GM12865 (cell line): ENCODE results near the gene BZW2.
"Not testable (repeated sequence)": the region's sequence is repeated elsewhere in the genome, so short reads cannot be mapped to it uniquely, and the experiment has no call there.

Source experiments
- DNase-seq: peaks from one replicate; pipeline ENCODE4 v3.0.0; 2010; ENCODE audit warnings: low read depth
- H3K4me3 ChIP-seq: 2 replicates; pipeline ENCODE4 v1.5.1; 2011; ENCODE audit warnings: mild to moderate bottlenecking, low read depth, low read length, control low read depth
- TF ChIP-seq, protein P1 (sequence below): IDR thresholded peaks from 2 replicates; pipeline ENCODE4 v1.5.1; 2011; ENCODE audit warnings: low read length, control low read depth, low read depth, inconsistent platforms; ENCODE audit not compliant: insufficient read depth; ENCODE audit errors: missing control alignments

BZW2 gene

DNA sequence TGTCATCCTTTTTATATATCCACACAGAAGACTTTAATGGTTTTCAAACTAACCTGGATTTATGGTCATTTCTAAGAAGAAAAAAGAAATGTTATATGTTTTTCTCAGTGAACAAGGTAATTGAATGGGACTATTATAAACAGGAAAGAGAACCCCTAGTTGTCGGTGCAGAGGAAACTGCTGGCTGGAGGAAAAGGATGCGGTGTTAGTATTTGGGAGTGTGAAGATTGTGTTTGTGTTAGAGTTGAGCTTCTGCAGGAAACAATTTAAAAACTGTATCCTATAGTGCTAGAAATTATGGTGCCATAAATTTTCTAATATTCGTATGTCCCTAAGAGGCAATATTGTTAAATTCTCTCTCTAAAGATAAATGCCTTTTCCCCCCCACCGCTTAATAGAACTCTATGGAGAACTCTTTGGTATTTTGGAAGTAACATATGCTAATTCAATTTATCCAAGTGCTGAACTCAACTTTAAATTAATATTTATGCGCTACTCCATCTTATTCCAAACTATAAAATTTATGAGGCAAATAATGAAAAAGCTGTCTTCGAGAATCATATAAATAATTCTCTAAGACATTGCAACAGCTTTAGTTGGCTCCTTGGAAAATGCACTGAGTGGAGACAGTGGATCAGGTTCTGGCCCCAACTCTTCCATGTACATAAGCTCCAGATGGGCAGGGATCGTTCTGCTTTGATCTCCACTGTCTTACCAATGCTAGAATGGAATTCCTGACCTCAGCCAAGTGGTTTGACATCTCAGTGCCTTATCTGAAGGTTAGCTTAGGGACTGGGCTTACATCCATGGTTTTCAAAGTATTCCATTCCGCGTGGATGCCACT lies 5.6 kb downstream of the BZW2 start:
- TF ChIP-seq, protein P1, sequence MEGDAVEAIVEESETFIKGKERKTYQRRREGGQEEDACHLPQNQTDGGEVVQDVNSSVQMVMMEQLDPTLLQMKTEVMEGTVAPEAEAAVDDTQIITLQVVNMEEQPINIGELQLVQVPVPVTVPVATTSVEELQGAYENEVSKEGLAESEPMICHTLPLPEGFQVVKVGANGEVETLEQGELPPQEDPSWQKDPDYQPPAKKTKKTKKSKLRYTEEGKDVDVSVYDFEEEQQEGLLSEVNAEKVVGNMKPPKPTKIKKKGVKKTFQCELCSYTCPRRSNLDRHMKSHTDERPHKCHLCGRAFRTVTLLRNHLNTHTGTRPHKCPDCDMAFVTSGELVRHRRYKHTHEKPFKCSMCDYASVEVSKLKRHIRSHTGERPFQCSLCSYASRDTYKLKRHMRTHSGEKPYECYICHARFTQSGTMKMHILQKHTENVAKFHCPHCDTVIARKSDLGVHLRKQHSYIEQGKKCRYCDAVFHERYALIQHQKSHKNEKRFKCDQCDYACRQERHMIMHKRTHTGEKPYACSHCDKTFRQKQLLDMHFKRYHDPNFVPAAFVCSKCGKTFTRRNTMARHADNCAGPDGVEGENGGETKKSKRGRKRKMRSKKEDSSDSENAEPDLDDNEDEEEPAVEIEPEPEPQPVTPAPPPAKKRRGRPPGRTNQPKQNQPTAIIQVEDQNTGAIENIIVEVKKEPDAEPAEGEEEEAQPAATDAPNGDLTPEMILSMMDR, result no peak
- no peak overlapping the region for H3K4me3 ChIP-seq
- no peak for DNase-seq

DNA sequence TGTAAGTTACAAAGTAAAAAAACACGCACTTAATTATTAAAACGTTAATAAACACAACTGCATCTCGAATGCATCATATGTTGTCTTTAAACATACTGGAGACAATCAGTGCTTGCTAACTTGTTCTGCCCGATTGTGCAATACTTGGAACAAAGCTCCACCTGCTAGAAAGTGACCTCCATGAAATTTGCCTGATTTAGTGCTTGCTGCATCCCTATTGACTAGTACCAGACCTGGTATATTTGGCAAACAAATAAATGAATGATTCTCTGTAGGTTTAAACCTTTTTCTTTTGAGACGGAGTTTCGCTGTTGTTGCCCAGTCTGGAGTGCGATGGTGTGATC lies 6.2 kb downstream of the BZW2 start:
- H3K4me3 ChIP-seq, result no peak overlapping the region
- DNase-seq, result no peak
- TF ChIP-seq, protein P1, result no peak

DNA sequence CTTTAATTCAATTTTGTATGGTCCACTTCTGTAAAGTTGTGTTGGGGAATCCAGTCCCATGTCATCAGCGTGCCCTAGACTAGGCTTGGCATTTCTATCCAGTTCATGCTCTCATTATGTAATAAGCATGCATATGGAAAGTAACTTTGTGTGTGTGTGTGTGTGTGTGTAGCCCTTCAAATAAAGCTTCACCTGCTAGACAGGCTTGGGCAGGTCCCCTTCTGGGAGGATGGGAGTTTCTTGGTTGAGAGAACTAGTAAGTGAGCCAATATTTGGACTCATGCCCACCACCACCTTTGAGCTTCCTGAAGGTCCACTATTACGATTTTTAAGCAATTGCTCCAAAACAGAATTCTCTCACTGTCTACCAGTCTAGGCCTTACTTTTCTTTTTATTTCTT lies 6.9 kb downstream of the BZW2 start:
- no peak overlapping the region for H3K4me3 ChIP-seq
- DNase-seq, result no peak
- TF ChIP-seq, protein P1, result no peak

DNA sequence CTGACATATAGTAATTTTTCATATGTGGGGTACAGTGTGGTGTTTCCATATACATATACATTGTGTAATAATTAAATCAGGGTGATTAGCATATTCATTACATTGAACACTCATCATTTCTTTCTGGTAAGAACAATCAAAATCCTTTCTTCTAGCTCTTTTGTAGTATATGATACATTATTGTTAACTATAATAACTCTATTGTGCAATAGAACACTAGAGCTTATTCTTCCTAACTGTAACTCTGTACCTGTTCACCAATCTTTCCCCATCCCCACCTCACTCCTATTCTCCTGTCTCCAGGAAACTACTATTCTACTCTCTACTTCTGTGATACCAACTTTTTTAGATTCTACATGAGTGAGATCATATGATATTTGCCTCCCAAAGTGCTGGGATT lies 9.4 kb downstream of the BZW2 start:
- no peak overlapping the region for H3K4me3 ChIP-seq
- TF ChIP-seq, protein P1, result no peak
- no peak for DNase-seq

DNA sequence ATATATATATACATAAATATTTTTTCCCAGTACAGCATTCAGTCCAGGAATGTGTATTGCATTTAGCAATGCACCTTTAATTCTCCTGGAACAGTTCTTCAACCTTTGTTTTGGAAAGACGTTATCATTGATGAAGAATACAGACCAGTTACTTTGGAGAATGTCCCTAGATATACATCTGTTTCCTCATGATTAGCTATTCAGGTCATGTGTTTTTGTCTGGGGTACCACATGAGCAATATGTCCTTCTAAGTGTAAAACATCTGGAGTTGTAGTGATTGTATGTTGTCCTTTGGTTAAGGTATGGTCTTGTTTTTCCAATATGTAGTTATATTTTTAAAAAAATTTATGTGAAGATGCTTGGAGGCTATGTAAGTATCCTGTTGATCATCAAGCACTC lies 10.2 kb downstream of the BZW2 start:
- TF ChIP-seq, protein P1, result no peak
- H3K4me3 ChIP-seq, result no peak overlapping the region
- no peak for DNase-seq

DNA sequence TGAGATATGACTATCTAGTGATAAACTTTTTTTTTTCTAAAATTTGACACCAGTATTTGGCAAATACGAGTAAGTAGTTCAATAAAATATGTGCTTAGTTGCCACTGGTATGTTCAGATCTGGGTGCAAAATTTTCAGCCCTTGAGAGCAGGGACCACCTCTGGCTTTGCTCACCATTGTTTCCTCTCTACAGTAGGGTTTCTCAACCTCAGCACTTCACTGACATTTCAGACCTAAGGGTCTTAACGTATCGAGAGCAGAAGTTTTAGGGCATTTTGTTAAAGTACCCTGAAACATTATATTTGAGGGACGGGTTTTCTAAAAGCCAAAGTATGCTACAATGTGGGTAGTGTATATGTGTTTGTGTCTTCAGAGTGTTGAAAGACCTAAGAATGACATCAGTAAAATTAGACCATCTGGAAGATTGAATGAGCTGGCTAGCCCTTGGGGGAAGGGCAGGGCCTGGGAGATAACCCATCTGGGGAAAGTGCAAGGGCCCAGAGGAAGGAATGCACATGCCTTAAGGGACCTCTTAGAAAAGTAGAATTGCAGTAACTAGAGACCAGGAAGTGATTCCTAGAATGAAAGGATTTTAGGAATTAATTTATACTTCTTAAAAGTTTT lies 11.8 kb downstream of the BZW2 start:
- no peak for DNase-seq
- H3K4me3 ChIP-seq, result no peak overlapping the region
- TF ChIP-seq, protein P1, result no peak

DNA sequence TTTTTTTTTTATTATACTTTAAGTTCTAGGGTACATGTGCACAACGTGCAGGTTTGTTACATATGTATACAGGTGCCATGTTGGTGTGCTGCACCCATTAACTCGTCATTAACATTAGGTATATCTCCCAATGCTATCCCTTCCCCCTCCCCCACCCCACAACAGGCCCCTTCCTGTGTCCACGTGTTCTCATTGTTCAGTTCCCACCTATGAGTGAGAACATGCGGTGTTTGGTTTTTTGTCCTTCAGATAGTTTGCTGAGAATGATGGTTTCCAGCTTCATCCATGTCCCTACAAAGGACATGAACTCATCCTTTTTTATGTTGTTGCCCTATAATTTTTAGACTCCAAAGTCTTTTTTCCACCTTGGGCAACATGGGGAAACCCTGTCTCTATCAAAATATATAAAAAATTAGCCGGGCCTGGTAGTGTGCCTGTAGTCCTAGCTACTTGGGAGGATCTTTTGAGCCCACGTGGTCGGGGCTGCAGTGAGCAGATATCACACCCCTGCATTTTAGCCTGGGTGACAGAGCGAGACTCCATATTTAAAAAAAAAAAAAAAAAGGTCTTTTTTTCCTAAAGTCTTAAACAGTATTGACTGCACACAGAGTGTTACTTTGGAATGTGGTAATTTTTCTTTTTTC lies 14.0 kb downstream of the BZW2 start:
- not testable (repeated sequence) for H3K4me3 ChIP-seq, DNase-seq
